Activated CD4-positive, alpha-beta T cell treated with anti-CD3 and anti-CD28 coated beads, Interleukin-2, amount 50 U/mL, for 1 hour (primary cell): Measurements from ENCODE around the gene ZMYM2.
A peak's percentile ranks its signal among the peaks of the same experiment; 100 is the strongest.

Source experiments
- DNase-seq: peaks from one replicate; pipeline ENCODE4 v3.0.0-alpha.2; 2020

Gene ZMYM2

DNA sequence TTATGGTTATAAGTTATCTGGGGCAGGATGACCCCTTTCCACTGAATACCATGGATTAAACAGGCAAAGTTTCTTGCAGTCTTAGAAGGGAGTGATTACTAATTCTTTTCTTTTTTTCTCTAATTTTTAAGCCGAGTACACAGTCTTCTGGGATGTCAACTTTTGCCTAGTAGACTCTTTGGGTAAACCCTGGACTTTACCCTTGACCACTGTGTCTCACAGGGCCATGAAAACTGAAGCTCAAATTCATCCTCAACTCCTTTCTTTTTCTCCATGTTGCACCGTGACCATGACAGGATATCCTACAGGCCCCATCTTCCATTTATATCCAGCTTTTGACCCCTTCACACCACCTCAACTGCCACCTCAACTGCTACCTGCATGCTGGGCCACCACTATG, 150.5 kb downstream of the ZMYM2 start:
- no peak for DNase-seq

DNA sequence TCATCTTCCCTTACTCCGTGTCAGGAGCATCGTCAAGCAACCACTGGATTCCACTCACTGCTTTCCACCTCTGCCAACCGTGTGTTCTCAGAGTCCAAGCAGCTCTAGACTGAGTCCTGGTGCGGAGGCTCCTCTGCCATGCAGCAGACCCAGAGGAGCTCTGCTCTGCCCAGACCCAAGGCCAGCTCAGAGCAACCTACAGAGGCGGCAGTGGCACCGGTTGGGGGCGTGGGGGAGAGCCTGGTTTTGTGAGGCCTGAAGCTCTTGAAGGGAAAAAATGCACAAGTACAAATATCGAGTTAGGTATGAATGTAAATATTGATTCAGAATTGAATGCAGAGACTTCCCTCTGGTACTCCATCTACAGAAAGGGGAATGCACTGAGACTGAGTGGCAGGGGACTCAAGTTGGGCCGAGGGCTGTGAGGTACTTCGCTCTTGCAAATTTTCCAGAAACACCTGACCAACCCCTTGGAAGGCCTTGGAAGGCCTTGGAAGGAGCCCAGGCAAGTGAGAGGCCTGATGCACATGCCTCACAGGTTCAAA, 155.6 kb downstream of the ZMYM2 start:
- DNase-seq = no peak

DNA sequence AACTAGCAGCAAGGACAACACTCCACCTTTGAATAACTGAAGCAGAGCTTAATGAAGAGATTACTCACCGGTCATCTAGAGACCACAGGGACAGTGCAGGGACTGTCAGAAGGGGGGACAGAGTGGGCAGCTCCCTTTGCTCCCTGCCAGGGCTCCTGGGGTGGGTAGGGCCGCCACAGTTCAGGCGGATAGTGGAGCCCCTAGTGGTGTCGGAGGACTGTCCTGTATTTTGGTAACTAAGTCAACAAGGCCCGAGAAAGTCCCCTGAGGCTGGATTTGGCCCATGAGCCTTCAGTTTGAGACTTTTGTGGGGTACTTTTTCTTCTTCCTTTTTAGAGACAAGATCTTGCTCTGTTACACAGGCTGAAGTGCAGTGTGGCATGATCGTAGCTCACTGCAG, 157.7 kb downstream of the ZMYM2 start:
- no peak for DNase-seq

DNA sequence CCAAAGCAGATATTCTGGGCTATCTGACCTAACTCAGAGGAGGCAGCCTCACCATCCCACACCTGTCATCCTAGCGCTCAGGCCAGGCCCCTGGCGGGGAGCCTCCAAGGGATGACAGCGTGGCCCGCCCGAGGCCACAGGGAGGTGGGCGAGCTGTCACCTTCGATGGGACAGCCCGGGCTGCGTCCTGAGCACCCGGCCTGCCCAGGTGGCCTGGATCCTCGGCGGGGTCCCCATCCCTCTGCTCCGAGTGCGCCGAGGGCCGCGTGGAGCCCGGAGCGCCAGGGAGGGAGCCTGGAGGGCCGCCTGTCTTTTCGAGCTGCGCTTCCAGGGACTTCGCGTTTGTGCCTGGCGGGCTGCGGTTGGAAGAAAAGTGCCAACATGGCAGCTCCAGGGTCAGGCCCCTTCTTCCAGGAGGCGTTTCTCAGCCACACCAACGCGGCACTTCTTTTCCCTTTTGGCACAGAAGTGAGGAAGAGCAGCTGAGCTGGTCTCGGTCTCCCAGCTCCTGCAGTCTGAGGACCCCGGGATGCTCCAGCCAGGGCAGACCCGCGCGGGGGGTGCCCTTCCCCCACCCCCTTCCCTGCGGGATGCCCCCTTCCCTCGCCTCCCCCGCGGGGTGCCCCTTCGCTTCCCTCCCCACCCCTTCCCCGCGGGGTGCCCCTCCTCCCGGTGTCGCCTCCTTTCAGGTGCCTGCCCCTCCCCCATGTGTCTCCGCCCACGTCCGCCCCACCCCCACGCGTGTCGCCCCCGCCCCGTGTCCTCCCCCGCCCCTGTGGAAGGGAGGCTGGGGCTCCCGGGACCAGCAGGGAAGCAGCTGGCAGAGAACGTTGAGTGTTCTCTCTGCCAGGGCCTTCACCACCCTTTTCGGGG, 160.0 kb downstream of the ZMYM2 start:
- peak; percentile 43 for DNase-seq

DNA sequence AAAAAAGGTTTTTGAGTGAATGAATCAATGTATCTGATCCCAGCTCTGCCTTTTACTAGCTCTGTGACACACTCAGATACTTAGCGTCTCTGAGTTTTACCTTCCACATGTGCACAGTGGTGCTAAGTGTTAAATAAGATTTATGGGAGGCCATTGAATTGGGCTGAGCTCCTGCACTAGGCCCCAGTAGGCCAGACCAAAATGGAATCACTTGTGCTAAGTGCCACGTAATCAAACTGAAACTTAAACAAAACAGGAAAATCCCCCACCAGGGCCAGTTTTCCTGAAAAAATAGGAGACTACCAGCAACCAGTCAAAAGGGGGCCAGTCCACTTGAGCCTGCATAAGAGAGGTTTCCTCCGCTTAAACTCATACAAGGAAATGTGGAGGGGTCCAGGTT, 161.4 kb downstream of the ZMYM2 start:
- DNase-seq = no peak

DNA sequence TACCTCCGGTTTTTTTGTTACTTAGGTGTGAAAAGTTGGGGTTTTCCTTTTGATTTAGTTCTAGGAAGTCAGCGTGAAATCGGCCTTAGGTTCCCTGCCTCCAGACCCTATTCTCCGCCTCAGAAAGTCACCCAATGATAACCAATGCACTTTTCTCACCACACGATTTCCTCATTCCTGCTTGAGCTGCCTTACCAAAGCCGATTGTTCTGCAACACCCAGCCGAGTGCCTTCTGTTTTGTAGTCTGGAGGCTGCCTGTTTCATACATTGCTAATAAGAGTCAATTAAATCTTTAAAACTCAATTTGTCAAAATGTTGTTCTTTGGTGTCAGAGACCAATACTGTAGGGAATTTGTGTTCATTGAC, 162.6 kb downstream of the ZMYM2 start:
- no peak for DNase-seq

DNA sequence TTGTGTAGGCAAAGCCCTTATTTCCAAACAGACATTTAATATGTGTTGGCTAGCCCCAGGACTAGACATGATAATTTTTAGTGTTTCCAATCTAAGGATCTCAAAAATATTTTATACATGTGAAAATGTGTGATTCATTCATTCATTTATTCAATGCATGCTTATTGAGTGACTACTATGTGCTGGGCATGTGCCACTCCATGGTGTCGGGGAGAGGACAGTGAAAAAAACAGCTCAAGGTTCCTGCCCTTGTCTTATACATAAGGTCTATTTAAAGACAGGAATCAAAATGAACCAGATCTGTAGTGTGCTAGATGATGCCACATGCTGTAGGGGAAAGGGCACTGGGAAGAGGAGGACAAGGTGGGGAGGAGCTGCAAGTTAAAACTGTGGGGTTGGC, 165.8 kb downstream of the ZMYM2 start:
- no peak for DNase-seq

DNA sequence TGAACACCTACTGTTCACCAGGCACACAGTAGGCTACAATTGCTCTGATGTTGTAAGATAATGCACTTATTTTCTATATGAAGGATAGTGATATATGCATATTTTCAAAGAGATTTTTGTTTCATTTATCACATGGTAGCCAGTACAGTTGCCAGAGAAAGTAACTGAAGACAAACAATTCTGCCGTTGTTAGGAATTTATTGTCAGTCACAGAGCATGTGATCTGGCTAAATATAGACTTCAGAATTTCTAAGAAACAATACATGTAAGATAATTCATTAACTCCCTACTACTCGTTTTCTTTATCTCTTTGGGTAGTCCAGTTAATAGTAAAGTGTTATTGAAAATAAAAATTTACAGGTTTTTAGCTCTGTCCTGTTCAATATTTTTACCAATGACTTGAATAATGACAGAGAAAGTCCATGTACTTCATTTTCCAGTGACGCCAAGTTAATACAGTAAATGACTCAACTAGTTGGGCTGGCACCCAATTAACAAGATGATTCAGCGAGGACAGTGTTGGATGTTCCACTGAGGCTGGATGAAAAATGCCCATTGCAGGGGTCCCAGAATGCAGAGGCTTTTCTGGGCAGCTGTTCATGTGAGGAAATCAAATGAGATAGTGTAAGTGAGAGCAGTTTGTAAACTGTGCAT, 166.7 kb downstream of the ZMYM2 start:
- no peak for DNase-seq

DNA sequence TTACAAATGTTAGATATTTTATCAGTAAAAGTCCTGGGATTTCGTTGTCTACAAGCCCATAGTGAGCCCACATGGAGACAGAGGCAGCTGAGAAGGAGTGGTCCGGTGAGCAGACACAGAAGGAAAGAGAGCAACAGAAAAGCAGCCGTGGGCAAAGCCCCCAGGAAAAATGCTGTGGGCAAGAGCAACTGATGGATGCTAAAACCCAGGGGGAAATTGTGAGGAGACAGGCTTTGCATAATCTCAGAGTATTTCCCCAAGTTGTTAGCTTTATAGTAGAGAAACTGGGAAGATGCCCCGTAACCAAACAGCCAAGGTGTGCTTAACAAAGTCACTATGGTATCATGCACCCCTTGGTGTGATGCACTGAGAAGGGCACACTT, 167.2 kb downstream of the ZMYM2 start:
- DNase-seq = no peak

DNA sequence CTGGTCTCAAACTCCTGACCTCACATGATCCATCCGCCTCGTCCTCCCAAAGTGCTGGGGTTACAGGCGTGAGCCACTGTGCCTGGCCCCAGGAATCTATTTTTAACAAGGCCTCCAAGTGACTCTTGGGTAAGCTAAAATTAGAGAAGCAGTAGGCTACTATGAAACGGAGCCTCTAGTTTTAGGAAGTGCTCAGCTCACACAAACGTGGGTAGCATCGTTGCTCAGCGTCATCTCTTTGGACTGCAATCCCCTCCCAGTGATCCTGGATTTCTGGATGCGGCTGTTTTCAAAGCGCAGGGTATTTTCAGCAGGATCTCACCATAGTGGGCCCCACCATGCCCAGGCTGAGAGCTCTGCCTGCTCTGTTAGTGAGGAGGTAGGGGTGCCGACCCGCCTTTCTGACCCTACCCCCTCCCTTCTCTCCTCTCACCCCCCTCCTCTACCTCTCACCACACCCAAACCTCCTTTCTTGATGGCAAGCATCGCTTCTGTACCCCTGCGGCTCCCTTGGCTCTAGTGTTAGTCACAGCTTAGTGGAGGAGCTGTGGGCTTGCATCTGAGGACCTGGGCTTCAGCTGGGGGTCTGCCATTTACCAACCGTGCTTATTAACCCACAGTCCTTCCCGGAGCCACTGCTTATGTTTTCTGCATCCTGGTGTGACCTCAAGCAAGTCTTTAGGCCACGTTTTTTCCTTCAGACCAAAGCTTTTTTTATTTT, 168.2 kb downstream of the ZMYM2 start:
- DNase-seq = no peak

DNA sequence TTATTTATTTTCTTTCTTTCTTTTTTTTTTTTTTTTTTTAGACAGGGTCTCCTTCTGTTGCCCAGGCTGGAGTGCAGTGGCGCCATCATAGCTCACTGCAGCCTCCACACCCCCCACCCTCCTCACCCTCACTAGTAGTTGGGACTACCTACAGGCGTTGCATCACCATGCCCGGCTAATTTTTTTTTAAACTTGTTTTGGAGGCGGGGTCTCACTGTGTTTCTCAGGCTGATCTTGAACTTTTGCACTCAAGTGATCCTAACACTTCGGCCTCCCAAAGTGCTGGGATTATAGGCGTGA, 168.7 kb downstream of the ZMYM2 start:
- DNase-seq = no peak

DNA sequence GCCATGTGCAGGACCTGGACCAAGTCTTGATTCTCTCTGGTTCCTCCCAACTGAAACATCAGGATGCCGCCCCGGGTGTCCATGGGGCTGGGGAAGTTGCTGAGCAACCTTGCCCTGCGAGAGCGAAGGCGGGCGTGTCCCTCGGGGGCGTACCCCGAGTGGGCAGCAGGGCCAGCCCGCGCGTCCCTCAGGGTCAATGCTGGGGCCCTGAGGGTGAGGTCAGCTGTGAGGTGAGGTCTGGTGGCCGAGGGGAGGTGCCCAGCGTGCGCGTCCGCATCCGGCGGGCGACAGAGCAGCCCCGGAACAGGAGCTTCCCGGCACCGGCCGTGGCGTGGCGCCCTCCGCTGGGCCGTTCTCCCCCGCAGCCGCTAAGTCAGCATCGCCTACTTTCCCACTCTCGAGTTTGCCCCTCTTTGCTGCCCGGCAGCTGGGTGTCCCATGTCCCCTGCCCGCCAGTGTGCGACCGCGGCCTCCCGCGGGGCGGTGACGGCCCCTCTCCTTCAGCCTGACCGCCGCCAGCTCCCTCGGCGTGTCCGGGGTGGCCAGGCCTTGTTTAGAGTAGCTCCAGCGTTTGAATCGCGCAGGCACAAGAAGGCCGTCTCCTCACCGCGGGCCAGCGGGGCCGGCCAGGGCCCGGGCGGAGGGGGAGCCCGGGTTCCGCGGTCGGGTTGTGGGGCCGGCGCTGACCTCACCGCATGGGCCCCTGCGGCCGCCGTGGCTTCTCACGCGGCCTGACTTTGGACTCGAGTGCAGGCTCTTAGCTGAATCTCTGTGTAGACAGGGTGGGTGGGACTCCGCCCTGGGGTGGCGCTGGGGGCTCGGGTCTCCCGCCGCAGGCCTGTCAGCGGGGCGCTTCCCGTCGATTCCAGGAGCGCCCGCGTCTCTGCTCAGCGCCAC, 169.3 kb downstream of the ZMYM2 start:
- peak; percentile 24 for DNase-seq

DNA sequence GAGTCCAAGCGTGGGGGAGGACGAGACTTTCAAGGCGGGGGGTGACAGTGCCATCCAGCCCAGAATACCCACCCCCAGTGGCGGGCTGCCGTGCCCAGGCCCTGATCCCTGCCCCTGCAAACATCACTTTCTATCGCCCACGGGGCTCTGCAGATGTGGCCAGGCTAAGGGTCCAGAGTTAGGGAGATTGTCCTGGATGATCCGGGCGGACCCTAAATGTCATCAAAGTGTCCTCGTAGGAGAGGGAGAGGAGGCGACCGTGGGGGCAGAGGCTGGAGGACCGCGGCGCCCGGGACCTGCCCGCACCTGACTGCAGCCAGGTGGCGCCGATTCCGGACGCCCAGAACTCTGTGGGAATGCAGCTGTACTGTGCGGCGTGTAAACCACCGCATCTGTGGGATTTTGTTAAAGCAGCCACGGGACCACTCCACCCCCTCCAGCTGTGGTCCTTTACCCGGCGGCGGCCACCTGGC, 170.0 kb downstream of the ZMYM2 start:
- DNase-seq = no peak

DNA sequence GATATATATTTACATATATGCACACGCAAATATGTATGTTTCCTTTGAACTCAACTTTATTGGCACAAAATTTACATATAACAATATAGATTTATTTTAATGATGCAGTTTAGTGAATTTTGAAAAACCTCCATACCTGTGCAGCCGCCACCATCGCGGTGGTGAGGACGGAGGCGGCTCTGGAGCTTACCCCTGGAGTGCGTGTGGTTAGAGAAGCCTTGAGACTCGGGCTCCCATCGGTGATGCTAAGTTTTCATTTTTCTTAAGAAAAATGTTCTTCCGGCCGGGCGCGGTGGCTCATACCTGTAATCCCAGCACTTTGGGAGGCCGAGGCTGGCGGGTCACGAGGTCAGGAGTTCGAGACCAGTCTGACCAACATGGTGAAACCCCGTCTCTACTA, 170.5 kb downstream of the ZMYM2 start:
- no peak for DNase-seq

DNA sequence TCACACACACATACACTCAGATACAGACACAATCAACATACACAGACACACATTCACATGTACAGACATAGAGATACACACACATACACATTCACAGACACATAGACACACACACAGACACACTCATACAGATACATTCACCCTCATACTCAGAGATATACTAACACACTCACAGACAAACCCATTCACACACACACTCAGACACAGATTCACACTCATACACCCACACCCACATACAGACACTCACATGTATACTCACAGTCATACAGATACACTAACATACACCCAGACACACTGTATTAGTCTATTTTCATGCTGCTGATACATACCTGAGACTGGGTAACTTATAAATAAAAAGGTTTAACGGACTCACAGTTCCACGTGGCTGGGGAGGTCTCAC, 171.5 kb downstream of the ZMYM2 start:
- DNase-seq = no peak

DNA sequence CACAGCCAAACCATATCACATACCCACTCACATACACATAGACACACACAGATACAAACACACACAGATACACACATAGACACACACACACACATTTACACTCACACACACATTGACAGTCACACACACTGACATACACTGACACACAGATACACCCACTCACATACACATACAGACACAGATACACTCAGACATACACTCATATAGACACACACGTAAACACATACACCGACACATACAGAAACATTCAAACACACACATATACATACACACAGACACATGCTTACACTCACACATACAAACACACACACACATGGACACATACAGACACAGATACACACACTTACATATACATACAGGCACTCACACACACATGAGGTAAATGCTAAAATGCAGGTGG, 172.1 kb downstream of the ZMYM2 start:
- no peak for DNase-seq

DNA sequence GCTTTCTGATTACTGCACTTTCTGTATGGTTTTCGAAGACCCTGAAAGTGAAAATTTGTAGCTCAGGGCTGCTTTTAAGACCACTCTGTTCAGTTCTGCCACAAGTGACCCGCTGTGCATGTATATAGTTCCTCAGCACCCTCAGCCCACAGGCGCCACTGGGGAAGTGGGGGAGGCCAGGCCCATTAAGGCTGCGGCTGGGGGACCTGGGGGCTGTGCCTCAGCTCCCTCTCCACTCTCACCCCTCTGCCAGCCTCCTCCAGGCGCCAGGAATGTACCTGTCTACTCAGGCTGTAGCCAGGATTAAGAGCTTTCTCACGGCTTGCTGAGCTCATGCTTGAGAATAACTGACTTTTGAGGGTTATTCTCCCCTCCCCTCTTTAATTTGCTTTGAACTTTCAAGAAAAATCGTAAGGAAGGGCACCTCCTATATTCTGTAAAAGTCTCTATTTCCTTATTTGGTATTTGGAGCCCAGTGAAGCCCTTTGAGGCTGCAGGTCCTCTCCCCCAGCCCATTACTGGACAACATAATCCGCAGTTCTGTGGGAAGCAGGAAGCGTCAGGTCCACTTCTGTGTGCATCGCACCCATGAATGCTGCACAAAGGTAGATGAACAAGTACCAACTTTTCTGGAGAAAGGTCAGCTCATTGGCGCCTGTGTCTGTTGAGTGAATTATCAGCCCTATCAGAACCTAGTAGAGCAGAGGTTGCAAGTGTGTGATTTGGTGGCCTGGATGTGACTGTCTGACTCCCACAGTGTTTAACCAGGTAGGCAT, 172.7 kb downstream of the ZMYM2 start:
- DNase-seq = no peak

DNA sequence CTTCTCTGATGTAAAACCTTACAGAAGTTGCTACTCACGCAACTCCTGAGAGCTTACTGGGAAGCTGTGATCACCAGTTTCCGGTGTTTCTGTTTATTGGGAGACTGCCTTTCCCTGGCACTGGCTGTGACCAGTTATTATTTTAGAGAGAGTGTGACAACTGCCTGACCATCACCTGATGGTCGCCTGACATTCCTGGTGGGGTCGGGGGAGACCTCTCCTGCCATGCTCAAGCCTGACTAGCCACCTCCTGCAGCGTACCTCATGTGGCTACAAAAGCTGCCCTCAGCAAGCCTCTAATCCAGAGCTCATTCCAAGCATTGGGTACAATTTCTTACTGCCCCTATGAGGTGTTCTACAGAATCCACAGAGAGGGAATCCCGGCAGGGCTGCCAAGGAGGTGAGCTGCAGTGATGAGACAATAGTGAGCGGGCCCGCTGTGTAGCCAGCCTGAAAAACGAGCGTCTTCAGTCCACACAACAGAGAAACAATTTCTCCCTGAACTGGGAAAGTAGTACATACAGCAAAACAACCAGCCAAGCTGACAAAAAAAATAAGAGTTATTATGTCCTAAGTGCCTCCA, 173.6 kb downstream of the ZMYM2 start:
- no peak for DNase-seq

DNA sequence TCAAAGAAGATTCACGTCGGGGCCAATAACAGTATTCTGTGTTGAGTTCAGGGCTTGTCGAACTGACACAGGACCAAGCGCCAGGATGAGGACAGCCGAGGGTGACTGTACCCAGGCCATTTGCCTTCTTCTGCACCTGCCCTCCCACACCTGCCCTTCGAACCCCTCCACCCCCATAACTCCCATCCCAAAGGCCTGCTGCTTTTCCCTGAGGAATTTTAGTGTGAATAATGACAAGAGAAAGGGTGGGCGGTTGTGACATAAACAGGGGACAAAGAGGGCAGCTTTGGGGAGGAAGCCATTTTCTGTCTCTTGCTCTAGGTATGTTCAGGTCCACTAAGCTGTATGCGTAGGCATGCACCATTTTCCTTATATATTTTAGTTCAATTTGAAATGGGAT, 176.2 kb downstream of the ZMYM2 start:
- no peak for DNase-seq

DNA sequence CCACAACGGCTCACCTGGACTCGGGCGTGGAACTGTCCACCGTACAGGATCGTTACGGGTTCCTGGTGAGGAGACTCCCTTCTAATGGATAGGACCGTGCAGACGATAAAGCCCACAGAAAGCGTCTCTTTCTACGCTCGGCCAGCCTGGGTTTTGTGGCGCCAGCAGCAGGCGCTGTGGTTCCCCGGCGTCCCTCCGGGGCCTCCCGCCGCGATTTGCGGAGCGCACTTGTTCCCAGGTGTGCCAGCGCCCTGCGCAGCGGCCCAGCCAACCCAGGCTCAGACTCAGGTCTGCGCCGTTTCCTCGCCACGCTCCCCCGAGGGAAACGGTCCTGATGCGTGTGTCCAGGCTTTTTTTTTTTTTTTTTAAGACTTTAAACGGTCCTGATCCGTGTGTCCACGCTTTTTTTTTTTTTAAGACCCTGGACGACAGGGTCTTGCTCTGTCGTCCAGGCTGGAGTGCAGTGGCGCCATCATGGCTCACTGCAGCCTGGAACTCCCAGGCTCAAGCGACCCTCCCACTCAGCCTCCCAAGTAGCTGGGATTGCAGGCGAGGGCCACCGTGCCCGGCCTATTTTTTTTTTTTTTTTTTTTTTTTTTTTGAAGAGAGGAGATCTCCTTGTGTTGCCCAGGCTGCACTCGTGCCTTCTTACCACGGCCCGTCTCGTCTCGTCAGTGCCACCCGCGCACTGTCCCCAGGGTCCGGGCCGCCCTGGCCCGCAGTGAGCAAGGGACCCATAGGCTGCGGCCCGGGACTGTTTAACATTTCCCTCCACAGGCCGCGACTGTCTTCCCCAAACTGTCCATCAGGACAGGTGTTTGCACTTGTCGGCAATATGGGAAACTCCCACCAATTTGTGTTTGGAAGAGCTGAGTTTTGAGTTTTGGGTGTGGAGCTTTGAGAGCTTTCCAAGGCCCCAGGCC, 178.5 kb downstream of the ZMYM2 start:
- DNase-seq = peak; percentile 27
